Vagina (tissue), 2 donors: ENCODE data around the gene FGD2.

Source experiments
- POLR2A ChIP-seq, 2 donors: fragments of 450-650 bp; IDR thresholded peaks; one replicate each; pipeline ENCODE4 v1.6.1; 2017; ENCODE audit warnings: antibody characterized with exemption in 2 of 2, mild to moderate bottlenecking in 2 of 2, moderate library complexity in 2 of 2
- POLR2AphosphoS5 ChIP-seq, 2 donors: sonication (generic); formaldehyde crosslinking; IDR thresholded peaks; one replicate each; pipeline ENCODE4 v1.9.0; 2017; ENCODE audit warnings: antibody characterized with exemption in 2 of 2, mild to moderate bottlenecking in 2 of 2, low read depth in 1 of 2; ENCODE audit not compliant: insufficient read depth in 1 of 2

DNA sequence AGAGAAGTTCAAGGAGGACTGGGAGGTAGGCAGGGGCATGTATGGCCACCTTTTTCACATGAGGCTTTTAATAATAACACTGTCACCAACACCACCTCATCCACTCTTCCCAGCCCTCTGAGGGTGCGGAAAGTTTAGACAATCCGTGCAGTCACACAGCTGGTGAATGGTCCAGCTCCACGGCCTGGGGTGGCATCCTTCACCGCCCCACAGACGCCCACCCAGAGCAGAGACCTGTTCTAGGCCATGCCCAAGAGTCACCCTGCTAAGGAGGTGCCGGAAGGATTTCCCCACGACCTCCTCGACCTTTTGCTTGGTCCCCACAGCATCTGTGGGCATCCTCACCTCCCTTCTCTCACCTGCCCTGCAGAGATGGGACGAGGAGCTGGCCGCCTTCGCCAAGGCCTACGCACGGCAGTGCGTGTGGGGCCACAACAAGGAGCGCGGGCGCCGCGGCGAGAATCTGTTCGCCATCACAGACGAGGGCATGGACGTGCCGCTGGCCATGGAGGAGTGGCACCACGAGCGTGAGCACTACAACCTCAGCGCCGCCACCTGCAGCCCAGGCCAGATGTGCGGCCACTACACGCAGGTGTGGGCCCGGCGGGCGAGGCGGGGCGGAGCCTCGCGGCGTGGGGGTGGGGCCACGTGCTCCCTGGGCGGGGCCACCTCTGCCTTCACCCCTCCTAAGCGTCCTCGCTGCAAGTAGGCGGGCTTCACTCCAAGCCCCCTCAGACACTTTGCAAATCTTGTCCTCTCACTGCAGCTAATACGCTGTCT, 46.5 kb upstream of the FGD2 start:
- TF ChIP-seq POLR2AphosphoS5 (IDR thresholded peaks at IDR 0.05; ENCODE audit: insufficient read depth in 1 of 2, low read depth in 1 of 2) (no peak), POLR2A (IDR thresholded peaks at IDR 0.05) (no peak)
